Measurements from ENCODE around the gene NOTCH3. TPM values are rescaled to one million over a fixed set of nuclear protein-coding genes. Genes with fewer than 3 reads are reported as not detected.

Gene NOTCH3
- total RNA-seq, 1 experiment from 2014 or later: 39.4 TPM

GRCh38 chr19:15218501-15218900, 17.7 kb upstream of the NOTCH3 start:
- DNase-seq (ENCODE audit: low read depth, low spot score) (no peak), ATAC-seq (no peak)
- no TSS peak for BruUV-seq (replicated peaks)
- intact Hi-C loops (cut with micrococcal nuclease): no loop called here
- H3K27me3 ChIP-seq (ENCODE audit: insufficient read depth, low read length): no peaks in the 10 kb centered on the region
- no peak overlapping the region for H3K27ac ChIP-seq (ENCODE audit: low read depth, low read length)
- no peaks in the 10 kb centered on the region for H4K20me1 ChIP-seq (ENCODE audit: insufficient read depth)
- H3K4me3 ChIP-seq (replicated peaks in 1 of 2; ENCODE audit: low read depth in 1 of 2, low read length in 2 of 2): no peak overlapping the region
- H3K9me3 ChIP-seq (ENCODE audit: control insufficient read depth in 1 of 2, insufficient read depth in 1 of 2, low read depth in 1 of 2, low read length in 2 of 2): no peaks in the 10 kb centered on the region
- ChIA-PET RAD21 (ENCODE audit: low non-redundant PET in 1 of 2, low total read pairs in 2 of 2, uncharacterized antibody in 2 of 2, unreplicated experiment in 2 of 2) (no interaction called here), POLR2A (no interaction called here), CTCF (interaction anchor here (0.9 kb wide), 1 partner anchor 34 kb away, joined by 3 read pairs; no protein-coding TSS in a partner anchor)
- H2AFZ ChIP-seq (ENCODE audit: low read depth, low read length, poor library complexity, severe bottlenecking): no peak overlapping the region
- H3K9ac ChIP-seq (ENCODE audit: low read length): no peak overlapping the region
- peaks cover 11 to 12% of the 10 kb centered on the region in 2 experiments for H3K4me1 ChIP-seq (ENCODE audit: control insufficient read depth in 1 of 2, insufficient read depth in 2 of 2, low read length in 2 of 2)
- H3K79me2 ChIP-seq (ENCODE audit: insufficient read depth, low read length): no peaks in the 10 kb centered on the region
- no peaks in the 10 kb centered on the region for H3K36me3 ChIP-seq (ENCODE audit: control insufficient read depth in 1 of 2, insufficient read depth in 2 of 2, low read length in 2 of 2)
- no peaks in the 10 kb centered on the region for H3K9me2 ChIP-seq (ENCODE audit: insufficient read depth)
- TF ChIP-seq CEBPB (IDR thresholded peaks at IDR 0.05; ENCODE audit: low read depth) (no peak), ZFX (IDR thresholded peaks at IDR 0.05) (no peak), ZBTB33 (IDR thresholded peaks at IDR 0.05; ENCODE audit: extremely low read depth, insufficient replicate concordance, low read length) (no peak), ZNF274 (IDR thresholded peaks at IDR 0.05; ENCODE audit: low read depth, low read length) (no peak), ATF3 (IDR thresholded peaks at IDR 0.05) (no peak), CBX3 (IDR thresholded peaks at IDR 0.05; ENCODE audit: low read depth) (no peak), EZH2phosphoT487 (IDR thresholded peaks at IDR 0.05; ENCODE audit: borderline replicate concordance) (no peak), SIN3A (IDR thresholded peaks at IDR 0.05; ENCODE audit: low read depth) (no peak), JUND (IDR thresholded peaks at IDR 0.05) (no peak), EGR1 (IDR thresholded peaks at IDR 0.05; ENCODE audit: low read depth) (no peak), REST (IDR thresholded peaks at IDR 0.05; ENCODE audit: low read depth) (no peak), CTCF (IDR thresholded peaks at IDR 0.05 in 2 of 3, conservative IDR thresholded peaks at IDR 0.05 in 1 of 3; ENCODE audit: borderline replicate concordance in 1 of 3, insufficient read depth in 1 of 3, low read depth in 2 of 3, low read length in 2 of 3) (no peak), EZH2 (IDR thresholded peaks at IDR 0.05) (no peak), YY1 (IDR thresholded peaks at IDR 0.05; ENCODE audit: extremely low read depth, insufficient replicate concordance, low read depth, low read length) (no peak), TCF7L2 (IDR thresholded peaks at IDR 0.05; ENCODE audit: borderline replicate concordance, extremely low read depth, insufficient read depth, insufficient read length) (no peak)
- no peak overlapping the region for H3K4me2 ChIP-seq (ENCODE audit: low read length)
